HG02571 (cell line): ENCODE measurements around the gene ONECUT3.
"Not testable (repeated sequence)": the region's sequence is repeated elsewhere in the genome, so short reads cannot be mapped to it uniquely, and the experiment has no call there.

Experiments
- ATAC-seq: cut with Tn5 transposase; IDR thresholded peaks from one replicate; pipeline ENCODE4 v1.9.1; 2021; ENCODE audit warnings: mild to moderate bottlenecking, moderate library complexity; ENCODE audit not compliant: unreplicated experiment

ONECUT3 gene

GRCh38 chr19:1790054-1790792 lies 36.9 kb downstream of the ONECUT3 start:
- ATAC-seq = no peak

DNA sequence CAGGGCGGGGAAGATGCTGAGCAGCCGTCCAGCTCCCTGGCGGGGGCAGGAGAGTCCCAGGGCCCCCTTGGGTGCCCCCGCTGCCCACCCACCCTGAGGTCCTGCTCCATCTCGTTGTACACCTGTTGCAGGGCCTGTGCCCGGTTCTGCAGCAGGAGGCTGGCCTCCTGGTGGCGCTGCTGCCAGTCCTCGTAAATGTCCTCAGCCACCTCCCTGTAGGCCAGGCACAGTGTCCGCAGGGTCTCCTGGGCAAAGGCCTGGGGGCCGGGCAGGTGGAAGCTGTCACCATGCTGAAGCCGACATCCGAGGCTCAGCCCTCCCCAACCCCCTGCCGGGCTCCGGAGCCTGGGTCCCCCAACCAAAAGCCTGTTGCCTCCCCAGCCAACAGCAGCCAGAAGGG lies 38.6 kb downstream of the ONECUT3 start:
- no peak for ATAC-seq

DNA sequence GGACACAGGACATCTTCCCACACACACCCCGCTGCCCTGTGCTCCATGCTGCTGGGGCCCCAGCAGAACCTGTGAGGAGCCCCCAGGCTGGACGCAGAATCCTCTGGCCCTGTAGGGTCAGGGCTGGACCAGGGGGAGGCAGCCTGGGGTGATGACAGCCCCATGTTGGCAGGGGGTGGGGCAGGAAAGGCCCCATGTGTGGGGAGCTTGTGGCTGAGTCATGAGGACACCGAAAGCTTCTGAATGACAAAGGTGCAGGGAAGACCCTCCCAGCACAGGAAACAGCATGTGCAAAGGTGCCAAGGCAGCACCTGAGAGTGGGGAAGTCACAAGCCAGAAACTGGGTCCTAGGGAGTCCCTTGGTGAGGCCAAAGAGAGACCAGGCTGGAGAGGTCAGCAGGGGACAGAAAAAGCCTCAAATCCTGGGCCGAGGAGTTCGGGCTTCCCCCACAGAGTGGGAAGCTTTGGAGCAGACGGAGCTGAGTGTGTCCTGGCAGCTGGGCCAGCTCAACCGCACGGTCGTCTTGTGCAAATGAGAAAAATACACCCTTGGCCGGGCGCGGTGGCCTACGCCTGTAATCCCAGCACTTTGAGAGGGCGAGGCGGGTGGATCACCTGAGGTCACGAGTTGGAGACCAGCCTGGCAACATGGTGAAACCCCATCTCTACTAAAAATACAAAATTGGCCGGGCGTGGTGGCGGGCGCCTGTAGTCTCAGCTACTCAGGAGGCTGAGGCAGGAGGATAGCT lies 41.3 kb downstream of the ONECUT3 start:
- ATAC-seq = no peak

DNA sequence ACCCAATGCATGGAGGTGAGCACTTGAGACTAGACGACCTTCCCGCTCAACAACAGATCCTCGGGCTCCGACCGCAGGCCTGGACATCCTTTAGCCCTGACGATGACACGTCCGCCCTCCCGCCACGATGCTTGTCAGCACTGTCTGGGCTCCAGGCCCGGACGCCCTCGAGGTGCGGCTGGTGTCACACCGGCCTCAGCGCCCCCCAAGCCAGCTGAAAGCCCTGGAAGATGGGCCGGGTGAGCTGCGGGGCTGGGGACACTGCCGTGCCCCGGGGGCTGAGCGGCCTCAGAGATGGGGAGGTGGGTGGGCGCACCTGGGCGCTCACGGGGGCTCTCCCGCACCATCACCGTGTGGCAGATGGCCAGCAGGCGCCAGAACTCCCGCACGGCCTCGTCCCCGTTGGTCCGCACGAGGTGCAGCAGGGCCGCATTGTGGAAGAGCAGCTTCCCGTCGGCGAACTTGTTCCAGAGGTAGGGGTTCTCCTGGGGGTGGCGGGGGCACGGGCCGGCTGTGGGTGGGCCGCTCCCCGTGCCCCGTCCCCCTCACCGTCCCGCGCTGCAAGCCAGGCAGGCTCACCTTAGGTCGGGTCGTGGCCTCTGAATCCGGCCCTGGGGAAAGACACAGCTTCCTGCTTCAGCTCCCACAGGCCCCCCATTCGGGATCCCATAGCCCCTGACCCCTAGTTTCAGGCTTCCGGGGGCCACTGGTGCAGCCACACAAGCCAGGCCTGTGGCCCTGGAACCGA lies 43.3 kb downstream of the ONECUT3 start:
- no peak for ATAC-seq

- ATAC-seq = not testable (repeated sequence)
Observed at GRCh38 chr19:1797313-1797712, 44.0 kb downstream of the ONECUT3 start.

DNA sequence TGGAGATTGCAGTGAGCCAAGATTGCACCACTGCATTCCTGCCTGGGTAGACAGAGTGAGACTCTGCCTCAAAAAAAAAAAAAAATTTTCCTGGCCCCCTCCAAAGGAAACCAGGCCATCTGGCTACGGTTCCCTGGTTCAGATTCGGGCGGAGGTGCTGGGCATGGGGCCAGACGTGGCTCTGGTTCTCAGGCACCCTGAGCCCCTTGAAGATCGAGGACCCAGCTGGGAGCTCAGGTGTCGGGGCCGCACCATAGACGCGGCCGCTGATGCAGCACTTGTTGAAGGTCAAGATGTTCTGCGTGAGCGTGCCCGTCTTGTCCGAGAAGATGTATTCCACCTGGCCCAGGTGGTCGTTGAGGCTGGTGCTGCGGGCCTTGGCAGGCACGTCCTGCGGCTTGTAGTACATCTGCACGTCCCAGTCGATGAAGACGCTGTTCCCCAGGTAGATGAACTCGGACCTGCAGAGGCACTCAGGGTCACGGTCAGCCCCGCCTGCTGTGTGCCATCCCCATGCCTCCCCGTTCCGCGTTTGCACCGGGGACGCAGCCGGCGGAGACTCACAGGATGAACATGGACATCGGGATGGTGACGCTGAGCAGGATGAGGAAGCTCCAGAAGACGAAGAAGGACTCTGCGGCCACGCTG lies 46.5 kb downstream of the ONECUT3 start:
- no peak for ATAC-seq

GRCh38 chr19:1804858-1805257 lies 51.6 kb downstream of the ONECUT3 start:
- no peak for ATAC-seq

- ATAC-seq = no peak
Observed at GRCh38 chr19:1805401-1806183, 52.3 kb downstream of the ONECUT3 start.

- no peak for ATAC-seq
Observed at GRCh38 chr19:1806184-1807029, 53.1 kb downstream of the ONECUT3 start.

- ATAC-seq = no peak
Observed at GRCh38 chr19:1807030-1807694, 53.9 kb downstream of the ONECUT3 start.

DNA sequence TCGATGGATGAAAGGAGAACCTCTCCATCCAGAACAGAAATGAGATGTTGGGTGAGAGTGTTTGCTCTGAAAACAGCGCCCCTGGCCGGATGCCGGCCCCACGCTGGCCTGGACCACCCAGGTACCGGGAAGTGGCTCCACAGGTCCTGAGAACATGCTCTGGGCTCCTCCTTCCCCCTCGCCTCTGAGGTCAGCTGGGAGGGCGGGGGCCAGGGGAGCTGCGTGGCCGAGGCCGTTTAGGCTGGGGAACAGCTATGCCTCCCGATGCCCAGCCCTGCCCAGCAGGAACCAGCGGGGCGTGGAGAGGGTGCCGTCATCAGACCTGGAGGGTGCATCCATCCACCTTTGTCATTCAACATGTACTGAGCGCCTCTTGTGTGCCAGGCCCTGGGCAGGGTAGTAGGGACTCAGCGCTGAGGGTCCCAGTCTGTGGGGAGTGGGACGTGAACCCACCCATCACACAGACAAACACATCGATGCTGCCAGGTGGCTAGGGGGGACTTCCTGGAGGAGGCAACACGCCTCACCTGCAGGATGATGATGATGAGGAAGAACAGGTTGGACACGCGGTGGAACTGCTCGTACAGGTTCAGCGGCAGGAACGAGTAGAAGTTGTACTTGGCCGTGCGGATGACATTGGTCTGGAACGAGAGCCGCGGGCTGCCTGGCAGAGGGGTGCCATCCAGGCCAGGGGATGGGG lies 54.5 kb downstream of the ONECUT3 start:
- ATAC-seq = no peak

- no peak for ATAC-seq
Observed at GRCh38 chr19:1808395-1808731, 55.1 kb downstream of the ONECUT3 start.

- ATAC-seq = no peak
Observed at GRCh38 chr19:1809678-1810077, 56.4 kb downstream of the ONECUT3 start.

DNA sequence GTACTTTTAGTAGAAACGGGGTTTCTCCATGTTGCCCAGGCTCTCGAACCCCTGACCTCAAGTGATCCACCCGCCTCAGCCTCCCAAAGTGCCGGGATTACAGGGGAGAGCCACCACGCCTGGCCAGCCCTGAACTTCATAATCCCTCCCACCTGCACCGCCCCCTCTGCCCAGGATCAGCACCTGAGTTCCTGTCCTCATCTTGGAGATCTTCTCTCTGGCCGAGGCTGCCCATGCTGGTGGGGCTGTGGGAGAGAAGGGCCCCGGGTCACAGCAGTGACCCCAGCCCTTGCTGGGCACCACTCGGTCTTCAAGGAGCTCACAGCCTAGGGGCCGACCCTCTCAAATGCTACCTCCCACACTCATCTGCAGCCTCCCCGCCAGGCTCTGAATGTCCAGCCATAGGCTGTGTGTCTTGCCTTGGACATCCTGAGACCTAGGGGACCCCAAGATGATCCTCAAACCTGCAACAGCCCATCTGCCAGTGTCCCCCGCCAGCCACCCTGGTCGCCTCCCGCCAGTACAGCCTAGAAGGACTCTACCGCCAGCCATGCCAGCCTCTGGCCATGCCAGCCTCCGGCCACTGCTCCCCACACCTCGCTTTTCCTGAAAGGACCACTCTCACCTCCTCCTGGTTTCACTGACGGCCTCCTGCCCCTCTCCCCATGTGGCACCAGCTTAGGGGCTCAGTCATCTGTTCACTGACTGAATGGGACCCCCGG lies 57.3 kb downstream of the ONECUT3 start:
- no peak for ATAC-seq

DNA sequence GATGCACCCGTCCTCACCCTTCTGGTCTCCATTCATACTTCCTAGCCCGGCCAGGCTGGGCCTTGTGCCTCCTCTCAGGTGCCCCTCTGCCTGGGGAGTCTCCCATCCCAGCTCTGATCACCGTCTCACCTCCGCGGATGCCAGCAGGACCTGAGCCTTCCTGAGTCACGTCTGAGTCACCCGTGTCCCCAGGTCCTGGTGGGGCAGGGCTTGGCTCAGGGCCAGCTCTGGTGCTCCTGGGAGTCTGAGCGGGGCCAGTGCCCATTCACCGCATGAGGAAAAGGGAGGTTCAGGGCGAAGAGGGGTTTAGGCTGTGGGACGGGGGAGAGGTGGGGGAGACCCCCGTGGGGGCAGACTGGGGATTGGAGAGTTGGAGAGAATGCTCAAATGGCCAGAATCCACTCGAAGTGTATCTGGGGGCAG lies 58.2 kb downstream of the ONECUT3 start:
- no peak for ATAC-seq

- ATAC-seq = peak; percentile 15
Observed at GRCh38 chr19:1811942-1812425, 58.7 kb downstream of the ONECUT3 start, which contains the start of gene ATP8B3. ATP8B3 (minus strand) TSS chr19:1812276; CDS start chr19:1811736, 540 bp downstream.

DNA sequence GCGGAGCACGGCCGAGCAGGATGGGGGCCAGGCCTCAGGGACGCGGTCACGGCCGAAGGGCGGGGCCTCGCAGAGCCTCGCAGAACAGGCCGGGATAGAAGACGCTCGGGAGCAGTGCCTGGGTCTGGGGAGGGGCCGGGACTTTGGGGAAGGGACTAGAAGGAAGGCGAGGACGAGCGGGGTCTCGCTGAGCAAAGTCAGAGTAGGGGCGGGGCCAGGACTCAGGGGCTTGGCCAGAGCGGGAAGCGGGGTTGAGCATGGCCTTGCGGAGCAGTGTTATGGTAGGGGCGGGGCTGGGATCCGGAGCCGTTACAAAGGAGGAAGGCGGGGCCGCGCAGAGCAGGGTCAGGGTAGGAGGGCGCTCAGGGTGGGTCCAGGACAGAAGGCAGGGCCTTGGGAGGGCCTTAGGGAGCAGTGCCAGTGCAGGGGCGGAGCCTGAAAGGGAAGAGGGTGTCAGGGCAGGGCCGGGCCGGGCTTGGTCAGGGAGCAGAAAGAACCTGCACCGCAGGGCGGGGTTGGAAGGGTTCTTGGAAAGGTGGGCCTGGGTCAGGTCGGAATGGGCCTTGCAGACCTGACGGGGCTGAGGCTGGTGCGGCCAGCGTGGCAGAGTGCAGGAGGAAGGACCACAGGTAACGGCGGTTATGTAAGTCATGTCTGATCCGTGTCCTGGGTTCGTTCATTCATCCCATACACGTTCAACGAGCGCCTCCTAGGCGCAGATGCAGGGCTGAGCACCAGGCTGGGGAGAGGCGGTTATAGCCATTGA lies 59.3 kb downstream of the ONECUT3 start:
- ATAC-seq = peak; percentile 74
